ENCODE measurements around the gene PIF1. TPM values are rescaled to one million over a fixed set of nuclear protein-coding genes. Genes with fewer than 3 reads are reported as not detected.

The PIF1 gene, protein sequence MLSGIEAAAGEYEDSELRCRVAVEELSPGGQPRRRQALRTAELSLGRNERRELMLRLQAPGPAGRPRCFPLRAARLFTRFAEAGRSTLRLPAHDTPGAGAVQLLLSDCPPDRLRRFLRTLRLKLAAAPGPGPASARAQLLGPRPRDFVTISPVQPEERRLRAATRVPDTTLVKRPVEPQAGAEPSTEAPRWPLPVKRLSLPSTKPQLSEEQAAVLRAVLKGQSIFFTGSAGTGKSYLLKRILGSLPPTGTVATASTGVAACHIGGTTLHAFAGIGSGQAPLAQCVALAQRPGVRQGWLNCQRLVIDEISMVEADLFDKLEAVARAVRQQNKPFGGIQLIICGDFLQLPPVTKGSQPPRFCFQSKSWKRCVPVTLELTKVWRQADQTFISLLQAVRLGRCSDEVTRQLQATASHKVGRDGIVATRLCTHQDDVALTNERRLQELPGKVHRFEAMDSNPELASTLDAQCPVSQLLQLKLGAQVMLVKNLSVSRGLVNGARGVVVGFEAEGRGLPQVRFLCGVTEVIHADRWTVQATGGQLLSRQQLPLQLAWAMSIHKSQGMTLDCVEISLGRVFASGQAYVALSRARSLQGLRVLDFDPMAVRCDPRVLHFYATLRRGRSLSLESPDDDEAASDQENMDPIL
- polyA plus RNA-seq = 2.4 TPM

DNA sequence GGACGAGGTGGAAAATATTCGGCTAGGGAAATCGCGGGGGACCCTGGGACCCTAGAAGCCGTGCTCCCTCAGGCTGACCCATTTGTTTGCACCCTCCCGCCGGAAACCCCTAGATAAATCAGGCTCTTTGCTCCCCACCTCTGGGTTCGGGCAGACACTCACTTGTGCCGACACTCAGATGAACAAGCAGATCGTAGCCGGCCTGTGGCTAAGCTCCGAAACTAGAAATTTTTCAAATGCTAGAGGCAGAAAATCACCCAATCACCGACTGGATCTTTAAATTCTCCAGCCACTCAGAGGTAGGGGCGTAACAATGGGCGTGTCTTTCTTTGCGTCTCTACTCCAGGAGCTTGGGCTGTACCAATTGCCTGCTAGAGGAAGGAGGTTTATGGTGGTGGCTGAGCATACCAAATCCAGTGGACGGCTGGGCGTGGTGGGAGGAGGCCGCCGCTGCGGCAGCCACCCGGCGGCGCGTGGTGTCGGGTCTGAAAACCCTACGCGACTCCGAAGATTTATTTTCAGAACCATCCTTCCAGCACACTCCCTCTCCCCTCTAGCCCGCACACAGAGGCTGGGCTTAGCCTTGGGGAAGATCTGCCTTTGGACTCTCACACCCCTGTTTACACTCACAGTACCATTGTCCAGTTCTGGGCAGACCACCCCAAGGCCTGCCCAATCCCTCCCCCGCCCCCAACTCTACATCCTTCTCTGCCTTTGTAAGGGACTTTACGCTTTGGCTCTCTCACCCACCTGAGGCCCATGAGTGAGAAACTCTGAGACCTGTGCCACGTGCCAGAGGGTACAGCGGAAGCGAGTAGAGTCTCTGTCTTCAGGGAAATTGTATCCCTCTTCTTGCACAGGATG is at the start of gene PIF1:
TSS of gene PIF1 (minus strand) at position 217 of the 864 bp plus-strand sequence. CDS start 1,312 bp downstream, outside the sequence.
- Mint-ChIP-seq H3K4me1 (peaks cover 15 to 21% (median 21%) of the 10 kb centered on the region in 3 donors), H3K27ac (peak within 1 kb of the TSS; percentile 23 to 74 (median 55)), H3K9me3 (no peaks in the 10 kb centered on the region), H3K27me3 (peaks cover 7% of the 10 kb centered on the region), H3K4me3 (peak within 1 kb of the TSS; percentile 83 to 93 (median 85)), H3K36me3 (no peaks in the 10 kb centered on the region)

- no peak overlapping the region for H3K4me3 Mint-ChIP-seq
- H3K27me3 Mint-ChIP-seq = no peaks in the 10 kb centered on the region
- no peaks in the 10 kb centered on the region for H3K36me3 Mint-ChIP-seq
- H3K9me3 Mint-ChIP-seq = no peaks in the 10 kb centered on the region
- peak overlapping the region in 2 of 3 donors; percentile 47 to 56 for H3K27ac Mint-ChIP-seq
- H3K4me1 Mint-ChIP-seq = peaks cover 5 to 18% (median 10%) of the 10 kb centered on the region in 3 donors
Measured at GRCh38 chr15:64870353-64870752, 44.9 kb upstream of the PIF1 start.

DNA sequence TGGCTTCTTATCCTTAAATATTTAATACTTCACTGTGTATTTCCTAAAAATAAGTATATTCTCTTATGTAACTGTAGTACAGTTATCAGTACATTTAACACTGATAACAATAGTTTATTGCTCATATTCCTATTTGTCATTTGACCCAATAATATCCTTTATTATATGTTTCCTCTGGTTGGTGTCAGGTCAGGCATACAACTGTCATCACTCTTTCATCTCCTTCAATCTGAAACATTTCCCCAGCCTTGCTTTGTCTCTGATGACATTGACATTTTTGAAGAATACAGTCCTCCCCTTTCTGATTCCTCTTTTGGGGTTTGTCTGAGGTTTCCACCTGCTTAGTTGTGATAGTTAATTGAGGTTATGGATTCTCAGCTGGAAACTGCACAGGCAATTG is 44.1 kb upstream of the PIF1 start:
- H3K9me3 Mint-ChIP-seq = no peaks in the 10 kb centered on the region
- H3K27me3 Mint-ChIP-seq = no peaks in the 10 kb centered on the region
- H3K4me1 Mint-ChIP-seq = peaks cover 5 to 14% (median 6%) of the 10 kb centered on the region in 3 donors
- H3K36me3 Mint-ChIP-seq = no peaks in the 10 kb centered on the region
- no peak overlapping the region for H3K4me3 Mint-ChIP-seq
- peak overlapping the region in 1 of 3 donors; percentile 56 for H3K27ac Mint-ChIP-seq

GRCh38 chr15:64865998-64866520 is 40.6 kb upstream of the PIF1 start:
- Mint-ChIP-seq H3K4me3 (no peak overlapping the region), H3K27ac (no peak overlapping the region), H3K36me3 (no peaks in the 10 kb centered on the region), H3K4me1 (peaks cover 5 to 18% (median 9%) of the 10 kb centered on the region in 3 donors), H3K9me3 (no peaks in the 10 kb centered on the region), H3K27me3 (no peaks in the 10 kb centered on the region)

DNA sequence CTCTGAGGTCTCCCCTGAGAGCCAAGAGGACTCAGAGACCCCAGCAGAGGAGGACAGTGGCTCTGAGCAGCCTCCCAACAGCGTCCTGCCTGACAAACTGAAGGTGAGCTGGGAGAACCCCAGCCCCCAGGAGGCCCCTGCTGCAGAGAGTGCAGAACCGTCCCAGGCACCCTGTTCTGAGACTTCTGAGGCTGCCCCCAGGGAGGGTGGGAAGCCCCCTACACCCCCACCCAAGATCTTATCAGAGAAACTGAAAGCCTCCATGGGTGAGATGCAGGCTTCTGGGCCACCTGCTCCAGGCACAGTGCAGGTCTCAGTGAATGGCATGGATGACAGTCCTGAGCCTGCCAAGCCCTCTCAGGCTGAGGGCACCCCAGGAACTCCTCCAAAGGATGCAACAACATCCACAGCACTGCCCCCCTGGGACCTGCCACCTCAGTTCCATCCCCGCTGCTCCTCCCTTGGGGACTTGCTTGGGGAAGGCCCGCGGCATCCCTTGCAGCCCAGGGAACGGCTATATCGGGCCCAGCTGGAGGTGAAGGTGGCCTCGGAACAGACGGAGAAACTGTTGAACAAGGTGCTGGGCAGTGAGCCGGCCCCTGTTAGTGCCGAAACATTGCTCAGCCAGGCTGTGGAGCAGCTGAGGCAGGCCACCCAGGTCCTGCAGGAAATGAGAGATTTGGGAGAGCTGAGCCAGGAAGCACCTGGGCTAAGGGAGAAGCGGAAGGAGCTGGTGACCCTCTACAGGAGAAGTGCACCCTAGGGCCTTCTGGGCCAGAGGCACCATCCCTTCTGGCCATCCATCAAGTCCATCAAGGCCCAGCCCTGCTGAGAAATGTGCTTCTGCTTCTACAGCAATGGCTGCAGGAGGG is 39.9 kb upstream of the PIF1 start:
- H3K4me1 Mint-ChIP-seq = peaks cover 5 to 18% (median 9%) of the 10 kb centered on the region in 3 donors

GRCh38 chr15:64864068-64864467 is 38.6 kb upstream of the PIF1 start:
- H3K27me3 Mint-ChIP-seq = no peaks in the 10 kb centered on the region
- H3K27ac Mint-ChIP-seq = peak overlapping the region in 2 of 3 donors; percentile 53 to 76
- peaks cover 0 to 12% (median 9%) of the 10 kb centered on the region in 3 donors for H3K4me1 Mint-ChIP-seq
- no peak overlapping the region for H3K4me3 Mint-ChIP-seq
- H3K9me3 Mint-ChIP-seq = no peaks in the 10 kb centered on the region
- H3K36me3 Mint-ChIP-seq = no peaks in the 10 kb centered on the region

More for the DNA sequence above, 39.9 kb upstream of the PIF1 start:
- Mint-ChIP-seq H3K27ac (peak overlapping the region; percentile 58 to 76 (median 59)), H3K4me3 (peak overlapping the region in 1 of 4 donors; percentile 61), H3K27me3 (no peaks in the 10 kb centered on the region), H3K36me3 (no peaks in the 10 kb centered on the region), H3K9me3 (no peaks in the 10 kb centered on the region)

GRCh38 chr15:64862408-64862807 is 37.0 kb upstream of the PIF1 start:
- Mint-ChIP-seq H3K36me3 (no peaks in the 10 kb centered on the region), H3K27me3 (no peaks in the 10 kb centered on the region), H3K9me3 (no peaks in the 10 kb centered on the region), H3K4me1 (peaks cover 9 to 23% (median 18%) of the 10 kb centered on the region in 3 donors), H3K27ac (peak overlapping the region in 1 of 3 donors; percentile 58), H3K4me3 (no peak overlapping the region)

DNA sequence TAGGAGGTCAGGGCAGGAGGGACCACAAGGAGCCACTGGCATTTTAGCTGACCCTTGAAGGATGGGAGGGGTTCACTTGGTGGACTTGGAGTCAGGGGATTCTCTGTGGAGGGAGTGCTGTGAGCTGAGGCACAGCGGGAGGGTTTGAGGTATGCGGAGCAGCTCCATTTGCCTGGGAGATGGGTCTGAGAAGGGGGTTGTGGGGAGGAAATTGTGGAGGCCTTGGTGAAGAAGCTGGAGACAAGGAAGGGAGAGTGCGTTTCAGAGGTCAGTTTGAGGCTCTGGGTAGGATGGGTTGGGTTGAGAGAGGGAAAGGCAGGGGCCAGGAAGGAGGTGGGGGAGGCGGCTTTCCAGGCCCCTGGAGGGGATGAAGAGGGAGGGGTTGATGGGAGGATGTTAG is 36.5 kb upstream of the PIF1 start:
- H3K27ac Mint-ChIP-seq = peak overlapping the region in 1 of 3 donors; percentile 58
- H3K36me3 Mint-ChIP-seq = no peaks in the 10 kb centered on the region
- no peaks in the 10 kb centered on the region for H3K27me3 Mint-ChIP-seq
- H3K4me3 Mint-ChIP-seq = no peak overlapping the region
- H3K9me3 Mint-ChIP-seq = no peaks in the 10 kb centered on the region
- peaks cover 12 to 28% (median 22%) of the 10 kb centered on the region in 3 donors for H3K4me1 Mint-ChIP-seq

DNA sequence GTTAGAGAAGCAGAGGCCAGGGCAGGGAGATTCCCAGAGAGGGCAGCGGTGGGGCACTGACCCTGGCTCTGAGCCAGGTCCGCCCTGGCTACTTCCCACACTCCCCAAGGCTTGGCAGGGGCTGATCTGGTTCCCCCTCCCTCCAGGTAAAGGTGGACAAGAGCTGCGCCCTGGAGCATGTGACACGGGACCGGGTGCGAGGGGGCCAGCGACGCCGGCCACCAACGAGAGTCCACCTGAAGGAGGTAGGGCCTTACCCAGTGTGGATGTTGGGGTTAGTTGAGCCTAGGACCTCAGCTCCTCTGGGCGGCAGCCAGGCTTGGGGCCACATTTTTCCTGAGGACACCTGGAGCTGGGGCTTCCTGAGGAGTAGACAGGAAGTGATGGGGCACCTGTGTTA is 35.9 kb upstream of the PIF1 start:
- Mint-ChIP-seq H3K4me1 (peaks cover 12 to 32% (median 25%) of the 10 kb centered on the region in 3 donors), H3K4me3 (no peak overlapping the region), H3K27me3 (no peaks in the 10 kb centered on the region), H3K36me3 (no peaks in the 10 kb centered on the region), H3K27ac (peak overlapping the region in 1 of 3 donors; percentile 58), H3K9me3 (no peaks in the 10 kb centered on the region)

DNA sequence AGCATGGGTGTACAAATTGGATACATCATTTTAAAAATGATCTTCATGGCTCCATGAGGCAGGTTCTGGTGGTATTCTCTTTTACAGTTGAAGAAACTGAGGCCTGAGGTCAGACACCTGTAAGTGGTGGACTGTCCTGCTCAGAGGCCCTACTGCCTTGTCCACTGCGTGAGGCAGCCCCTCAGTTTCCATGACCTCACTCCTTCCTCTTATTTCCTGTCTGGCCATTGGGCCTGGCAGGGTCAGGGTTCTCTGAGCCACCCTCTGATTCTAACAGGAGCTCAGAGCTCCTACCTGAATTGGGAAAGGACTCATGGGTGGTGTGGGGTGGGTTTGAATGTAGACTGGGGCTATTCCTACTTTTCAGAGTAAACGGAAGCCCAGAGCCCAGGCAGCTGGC is 33.8 kb upstream of the PIF1 start:
- H3K36me3 Mint-ChIP-seq = no peaks in the 10 kb centered on the region
- H3K4me1 Mint-ChIP-seq = peaks cover 16 to 43% (median 34%) of the 10 kb centered on the region in 3 donors
- H3K4me3 Mint-ChIP-seq = no peak overlapping the region
- no peak overlapping the region for H3K27ac Mint-ChIP-seq
- no peaks in the 10 kb centered on the region for H3K9me3 Mint-ChIP-seq
- H3K27me3 Mint-ChIP-seq = no peaks in the 10 kb centered on the region

- no peaks in the 10 kb centered on the region for H3K9me3 Mint-ChIP-seq
- peak overlapping the region in 1 of 4 donors; percentile 35 for H3K4me3 Mint-ChIP-seq
- no peaks in the 10 kb centered on the region for H3K36me3 Mint-ChIP-seq
- H3K4me1 Mint-ChIP-seq = peaks cover 16 to 40% (median 29%) of the 10 kb centered on the region in 3 donors
- no peaks in the 10 kb centered on the region for H3K27me3 Mint-ChIP-seq
- H3K27ac Mint-ChIP-seq = peak overlapping the region in 2 of 3 donors; percentile 42 to 88
Measured at GRCh38 chr15:64858021-64858575, 32.7 kb upstream of the PIF1 start.

GRCh38 chr15:64857421-64857820 is 32.0 kb upstream of the PIF1 start:
- H3K27me3 Mint-ChIP-seq = no peaks in the 10 kb centered on the region
- H3K36me3 Mint-ChIP-seq = no peaks in the 10 kb centered on the region
- H3K4me1 Mint-ChIP-seq = peaks cover 16 to 40% (median 29%) of the 10 kb centered on the region in 3 donors
- H3K4me3 Mint-ChIP-seq = peak overlapping the region in 2 of 4 donors; percentile 82 to 88
- H3K27ac Mint-ChIP-seq = peak overlapping the region; percentile 60 to 89 (median 88)
- H3K9me3 Mint-ChIP-seq = no peaks in the 10 kb centered on the region

GRCh38 chr15:64856429-64857145 is 31.1 kb upstream of the PIF1 start:
- peaks cover 16 to 42% (median 33%) of the 10 kb centered on the region in 3 donors for H3K4me1 Mint-ChIP-seq
- H3K27ac Mint-ChIP-seq = peak overlapping the region; percentile 60 to 89 (median 88)
- peaks cover 2% of the 10 kb centered on the region for H3K36me3 Mint-ChIP-seq
- no peaks in the 10 kb centered on the region for H3K27me3 Mint-ChIP-seq
- peak overlapping the region in 2 of 4 donors; percentile 82 to 88 for H3K4me3 Mint-ChIP-seq
- H3K9me3 Mint-ChIP-seq = no peaks in the 10 kb centered on the region
